Camera-type eye (tissue), 1 donor: ENCODE results near the gene FNDC5. TPM values are rescaled to one million over a fixed set of nuclear protein-coding genes. Genes with fewer than 3 reads are reported as not detected.

ENCODE experiments used
- total RNA-seq: library from RNA; depleted of rRNA; stranded (reverse); fragments of >200 nt; gene quantifications from one replicate; pipeline ENCODE4 v1.2.3, GENCODE V29; 2014

Gene FNDC5
- total RNA-seq, result 69.1 TPM

DNA sequence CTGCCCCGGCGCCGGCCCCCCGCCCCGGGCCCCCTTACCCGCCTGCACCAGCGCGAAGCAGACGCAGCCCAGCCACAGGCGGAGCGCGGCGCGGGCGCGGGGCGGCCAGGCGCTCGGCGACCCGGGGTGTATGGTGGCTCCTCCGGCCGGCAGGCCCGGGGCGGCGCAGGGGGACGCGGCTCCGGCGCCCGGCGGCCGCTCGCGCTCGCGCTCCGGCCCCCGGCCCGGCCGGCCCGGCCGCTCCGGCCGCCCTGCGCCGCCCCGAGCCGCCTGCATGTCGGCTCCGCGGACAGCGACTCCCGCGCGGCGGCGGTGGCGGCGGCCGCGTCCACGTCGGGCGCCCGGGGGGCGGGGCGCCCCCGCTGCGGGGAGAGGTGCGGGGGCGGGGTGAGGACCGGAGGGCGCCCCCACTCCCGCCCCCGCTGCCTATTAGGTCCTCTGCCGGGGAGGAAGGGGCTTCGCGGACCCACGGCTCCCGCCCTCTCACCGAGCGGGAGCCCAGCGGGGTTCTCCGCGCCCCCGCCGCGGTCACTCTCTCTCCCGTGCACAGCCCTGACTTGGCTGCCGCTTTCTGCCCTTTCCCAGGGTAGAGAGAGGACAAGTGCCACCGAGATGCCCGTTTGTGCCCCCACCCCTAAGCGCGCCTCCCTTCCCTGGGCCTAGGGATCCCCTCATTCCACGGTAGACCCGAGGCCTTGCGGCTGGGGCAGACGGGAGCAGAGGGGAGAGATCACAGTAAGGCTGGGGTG lies at the start of gene FNDC5:
Gene FNDC5, minus strand, starts transcription at position 298 of the 749 bp plus-strand sequence.

DNA sequence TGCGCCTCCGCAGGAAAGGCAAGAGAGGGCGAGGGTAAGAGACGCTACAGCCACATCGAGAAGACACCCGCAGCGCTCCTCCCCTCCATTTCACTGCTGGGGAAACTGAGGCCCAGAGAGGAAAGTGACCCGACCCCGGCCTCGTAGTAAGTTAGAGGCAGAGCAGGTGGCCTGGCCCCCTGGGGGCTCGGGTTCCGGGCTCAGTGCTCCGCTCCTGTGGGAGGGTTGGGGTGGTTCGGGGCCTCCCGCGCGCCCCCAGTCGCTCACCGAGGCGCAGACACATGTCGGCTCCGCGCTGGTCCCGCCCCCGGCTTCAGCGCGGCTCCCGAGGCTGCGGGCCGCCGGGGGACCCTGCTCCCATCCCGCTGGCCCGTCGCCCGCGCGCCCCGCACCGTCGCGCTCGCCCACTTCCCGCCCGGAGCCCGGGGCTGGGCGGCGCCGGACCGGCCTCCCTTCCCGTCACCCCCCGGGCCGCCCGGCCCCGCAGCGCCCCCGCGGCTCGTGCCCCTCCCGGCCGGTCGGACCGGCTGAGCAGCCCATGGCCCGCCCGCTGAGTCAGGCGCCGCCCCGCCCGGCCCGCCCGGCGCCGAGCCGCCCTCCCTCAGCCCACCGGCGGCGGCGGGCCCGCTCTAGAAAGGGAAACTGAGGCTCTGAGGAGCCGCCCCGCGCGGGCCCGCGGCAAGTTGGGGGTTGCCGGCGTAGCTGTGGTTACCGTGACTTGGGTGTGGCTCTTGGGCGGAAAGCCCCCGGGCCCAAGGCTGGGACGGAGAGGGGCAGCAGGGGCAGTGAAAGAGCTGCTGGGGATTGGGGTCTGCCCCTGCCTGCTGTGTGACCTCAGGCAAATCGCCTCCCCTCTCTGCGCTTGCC lies 30.5 kb upstream of the FNDC5 start, which contains the start of gene TMEM54:
Gene TMEM54, minus strand, starts transcription at position 434 of the 867 bp plus-strand sequence. Its CDS starts 151 bp downstream, at position 283.

DNA sequence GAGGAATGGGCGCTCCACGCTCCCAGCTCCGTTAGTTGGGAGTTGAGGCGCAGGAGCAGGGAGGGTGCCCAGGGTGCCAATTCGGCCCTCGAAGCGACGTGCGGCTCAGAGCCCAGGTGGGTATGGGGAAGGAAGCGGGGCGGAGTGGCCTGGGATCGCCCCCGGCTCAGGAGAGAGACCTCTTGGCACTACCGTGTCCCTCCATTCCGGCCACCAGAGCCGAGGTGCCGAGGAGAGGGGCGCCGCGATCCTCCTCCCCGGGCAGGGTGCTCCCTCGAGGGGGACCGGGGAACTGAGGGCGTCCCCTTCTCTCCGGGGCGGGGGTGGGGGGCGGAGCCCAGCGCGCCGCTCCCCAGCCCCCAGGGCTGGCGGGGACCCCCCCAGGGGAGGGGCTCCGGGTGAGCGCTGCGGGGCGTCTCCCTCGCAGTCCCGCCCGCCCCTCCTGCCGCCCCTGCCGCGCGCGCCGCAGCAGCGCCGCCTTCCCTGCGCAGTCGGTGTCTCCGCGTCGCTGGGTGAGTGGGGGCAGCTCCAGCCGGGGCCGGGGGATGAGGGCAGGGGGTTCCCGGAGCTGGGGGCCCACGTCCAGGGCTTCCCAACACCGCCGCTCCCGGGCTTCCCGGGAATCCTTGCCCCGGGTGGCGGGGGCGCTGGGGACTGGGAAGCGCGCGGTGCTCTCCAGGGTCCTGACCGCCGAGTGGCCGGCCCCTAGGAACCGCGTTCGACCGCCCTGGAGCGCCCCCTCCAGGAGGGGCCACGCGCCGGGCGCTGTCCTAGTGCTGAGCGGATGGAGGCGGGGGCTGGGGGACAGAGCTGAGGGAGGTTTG lies 15.5 kb upstream of the FNDC5 start, which contains the start of gene HPCA:
Gene HPCA, plus strand, starts transcription at position 488 of the 824 bp plus-strand sequence. CDS start 2,408 bp downstream, outside the sequence.

DNA sequence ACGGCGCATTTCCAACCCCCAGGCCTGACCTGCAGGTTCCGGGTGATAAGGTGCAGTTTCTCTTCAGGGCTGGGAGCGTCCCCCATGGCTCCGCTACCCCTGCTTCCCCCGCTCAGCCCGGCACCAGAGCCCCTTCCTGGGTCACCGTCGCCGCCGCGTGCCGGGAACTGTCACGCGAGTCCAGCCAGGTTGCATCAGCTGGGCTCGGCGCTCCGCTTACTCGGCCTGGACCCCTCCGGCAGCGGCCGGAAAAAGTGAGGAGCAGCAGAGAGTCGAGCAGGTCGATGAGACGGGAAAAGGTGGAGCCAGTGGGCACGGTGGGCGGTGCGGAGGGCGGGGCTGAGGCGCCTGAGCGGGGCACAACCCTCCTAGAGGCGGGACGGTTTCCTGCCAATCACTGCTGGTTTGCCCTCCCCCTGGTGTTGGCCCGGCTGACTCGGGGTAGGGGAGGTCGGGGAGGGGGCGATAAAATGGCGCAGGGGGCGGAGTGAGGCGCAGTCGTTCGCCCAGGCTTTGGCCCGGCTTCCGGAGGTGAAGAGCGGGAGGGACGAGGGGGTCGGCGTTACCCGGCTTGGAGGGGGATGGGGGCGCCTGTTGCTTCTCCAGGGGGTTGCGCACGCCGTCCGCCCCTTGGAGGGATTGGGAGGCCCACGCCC lies 53.4 kb downstream of the FNDC5 start, which contains the start of the genes S100PBP and YARS1:
Gene S100PBP, plus strand, starts transcription at position 495 of the 656 bp plus-strand sequence. CDS start 8,447 bp downstream, outside the sequence.
Gene YARS1, minus strand, starts transcription at position 200 of the 656 bp plus-strand sequence. Its CDS starts 114 bp downstream, at position 86.

Other genes with a start within 250 kb of the FNDC5 start
- 30.5 TPM for gene ZBTB8OS, start 220.4 kb downstream of the FNDC5 start, total RNA-seq
- 252 TPM for gene RBBP4, start 219.7 kb downstream of the FNDC5 start, total RNA-seq
- gene SYNC, start 168.1 kb downstream of the FNDC5 start, total RNA-seq, result 15.3 TPM
- 42.4 TPM for gene YARS1, start 53.6 kb downstream of the FNDC5 start, total RNA-seq
- 96.8 TPM for gene S100PBP, start 53.3 kb downstream of the FNDC5 start, total RNA-seq
- gene HPCA, start 15.6 kb upstream of the FNDC5 start, total RNA-seq, result 15.2 TPM
- gene TMEM54, start 30.5 kb upstream of the FNDC5 start, total RNA-seq, result 10.6 TPM
- gene RNF19B, start 93.9 kb upstream of the FNDC5 start, total RNA-seq, result 23.7 TPM
- 114 TPM for gene AK2, start 166.0 kb upstream of the FNDC5 start, total RNA-seq
- gene AZIN2, start 210.2 kb upstream of the FNDC5 start, total RNA-seq, result 14.5 TPM